HuH-7.5 (cell line): ENCODE data around the gene KLK11.

ENCODE experiments used
- DNase-seq: peaks from one replicate; pipeline ENCODE4 v3.0.0; 2011; ENCODE audit warnings: low spot score

The KLK11 gene, protein sequence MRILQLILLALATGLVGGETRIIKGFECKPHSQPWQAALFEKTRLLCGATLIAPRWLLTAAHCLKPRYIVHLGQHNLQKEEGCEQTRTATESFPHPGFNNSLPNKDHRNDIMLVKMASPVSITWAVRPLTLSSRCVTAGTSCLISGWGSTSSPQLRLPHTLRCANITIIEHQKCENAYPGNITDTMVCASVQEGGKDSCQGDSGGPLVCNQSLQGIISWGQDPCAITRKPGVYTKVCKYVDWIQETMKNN

GRCh38 chr19:51026554-51026831, at the start of gene KLK11:
KLK11 (minus strand) TSS chr19:51026616; CDS start chr19:51025631, 985 bp downstream.
- no peak for DNase-seq

GRCh38 chr19:51075998-51076397, 49.6 kb upstream of the KLK11 start:
- no peak for DNase-seq

DNA sequence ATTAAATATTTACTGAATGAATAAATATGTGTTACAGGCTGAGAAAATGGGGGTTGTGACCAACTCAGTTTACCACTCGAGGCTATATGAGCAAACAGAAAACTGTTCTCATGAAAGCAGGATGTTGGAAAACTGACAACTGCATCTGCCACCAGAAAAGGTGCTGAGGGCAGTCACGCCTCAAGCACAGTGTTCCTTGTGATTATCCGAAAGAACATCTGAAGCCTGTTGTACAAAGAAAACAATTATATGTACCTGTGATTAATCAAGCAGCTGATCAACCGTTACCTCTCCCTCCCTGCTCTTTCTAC, 44.6 kb upstream of the KLK11 start:
- DNase-seq, result no peak

GRCh38 chr19:51070334-51071094, 44.1 kb upstream of the KLK11 start:
- no peak for DNase-seq

GRCh38 chr19:51066393-51067186, 40.2 kb upstream of the KLK11 start:
- no peak for DNase-seq

DNA sequence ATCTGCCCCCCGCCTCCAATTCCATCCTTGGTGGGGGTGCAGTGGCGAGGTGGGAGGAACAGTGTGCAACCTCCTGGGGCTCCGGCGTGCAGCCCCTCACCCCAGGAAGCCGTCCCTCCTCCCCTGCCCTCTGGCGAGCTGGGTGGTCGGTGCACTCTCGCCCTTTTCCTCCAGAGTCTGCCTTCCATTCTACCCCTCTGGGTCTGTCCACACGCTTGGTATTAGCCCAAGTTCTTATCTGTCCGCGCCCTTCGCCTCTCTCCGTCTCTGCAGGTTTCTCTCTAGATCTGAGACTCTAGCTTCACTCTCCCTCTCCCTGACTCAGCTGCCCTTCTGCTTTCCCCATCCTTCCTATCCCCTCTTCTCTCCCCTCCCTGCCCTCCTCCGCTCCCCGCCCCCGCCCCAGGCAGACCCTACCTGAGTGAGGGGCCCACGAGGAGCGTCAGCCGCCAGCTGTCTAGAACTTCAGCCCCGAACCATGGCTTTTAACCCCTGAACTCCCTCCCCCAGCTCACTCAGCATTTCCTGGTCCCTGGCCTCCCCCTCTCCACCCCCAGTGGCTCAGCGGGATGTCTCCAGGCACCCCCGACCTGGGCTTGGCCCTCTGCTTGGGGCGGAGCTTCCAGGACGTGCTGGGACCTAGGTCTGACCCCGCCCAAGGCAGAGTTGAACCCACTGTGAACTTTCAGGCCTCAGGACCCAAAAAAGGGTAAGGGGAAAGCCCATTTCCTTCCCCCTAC, 39.0 kb upstream of the KLK11 start:
- DNase-seq, result no peak

GRCh38 chr19:51064534-51065220, 38.3 kb upstream of the KLK11 start, which contains the start of gene KLK13:
KLK13 (minus strand) TSS chr19:51065092; CDS start chr19:51065067, 25 bp downstream.
- no peak for DNase-seq

DNA sequence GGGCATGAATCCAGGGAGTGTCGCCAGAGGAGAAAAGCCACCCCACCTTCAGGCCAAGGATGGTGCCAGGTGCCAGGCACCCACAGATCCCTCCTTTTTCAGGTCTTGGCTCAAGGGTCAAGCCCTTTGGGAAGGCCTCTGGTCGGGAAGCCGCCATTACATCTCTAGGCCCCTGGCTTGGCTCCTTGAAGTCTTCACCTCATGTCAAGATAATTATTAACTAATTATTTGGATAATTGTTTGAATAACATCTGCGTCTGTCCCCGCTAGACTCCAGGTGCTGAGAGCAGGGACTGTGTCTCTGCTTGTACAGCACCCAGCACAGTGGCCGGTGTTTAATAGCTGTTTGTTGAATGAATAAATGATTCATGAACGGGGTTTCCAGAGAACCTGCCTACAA, 37.2 kb upstream of the KLK11 start:
- no peak for DNase-seq

DNA sequence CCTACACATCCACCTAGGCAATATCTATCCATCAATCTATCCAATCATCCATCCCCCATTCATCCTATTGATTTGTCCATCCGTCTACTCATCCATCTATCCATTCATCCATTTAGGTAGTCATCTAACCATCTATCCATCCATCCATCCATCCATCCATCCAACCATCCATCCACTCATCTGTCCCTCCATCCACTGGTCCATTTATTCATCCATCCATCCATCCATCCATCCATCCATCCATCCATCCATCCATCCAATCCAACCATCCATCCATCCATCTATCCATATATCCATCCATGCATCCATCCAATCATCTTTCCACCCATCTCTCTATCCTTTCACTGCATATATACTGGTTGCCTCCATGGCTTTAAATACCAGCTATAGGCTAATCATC, 34.6 kb upstream of the KLK11 start:
- no peak for DNase-seq

- DNase-seq, result no peak
These were observed 33.9 kb upstream of the KLK11 start for GRCh38 chr19:51060336-51060735.

GRCh38 chr19:51059715-51060114, 33.3 kb upstream of the KLK11 start:
- DNase-seq, result no peak

GRCh38 chr19:51055866-51056265, 29.4 kb upstream of the KLK11 start:
- DNase-seq, result no peak

DNA sequence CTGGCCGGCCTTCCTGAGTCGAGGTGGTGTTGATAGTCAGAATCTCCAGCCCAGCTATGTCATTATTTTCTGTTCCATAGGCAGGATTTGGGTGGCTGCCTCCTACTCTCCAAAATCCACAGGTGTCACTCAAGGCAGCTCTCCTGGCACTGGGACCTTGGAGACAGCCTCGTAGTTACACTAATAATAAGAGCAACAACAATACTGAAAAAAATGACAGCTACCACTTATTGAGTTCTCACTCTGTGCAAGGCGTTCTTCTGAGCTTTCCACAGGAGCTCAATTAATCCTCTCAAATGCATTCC, 20.6 kb upstream of the KLK11 start:
- no peak for DNase-seq

GRCh38 chr19:51044327-51044726, 17.9 kb upstream of the KLK11 start:
- no peak for DNase-seq

DNA sequence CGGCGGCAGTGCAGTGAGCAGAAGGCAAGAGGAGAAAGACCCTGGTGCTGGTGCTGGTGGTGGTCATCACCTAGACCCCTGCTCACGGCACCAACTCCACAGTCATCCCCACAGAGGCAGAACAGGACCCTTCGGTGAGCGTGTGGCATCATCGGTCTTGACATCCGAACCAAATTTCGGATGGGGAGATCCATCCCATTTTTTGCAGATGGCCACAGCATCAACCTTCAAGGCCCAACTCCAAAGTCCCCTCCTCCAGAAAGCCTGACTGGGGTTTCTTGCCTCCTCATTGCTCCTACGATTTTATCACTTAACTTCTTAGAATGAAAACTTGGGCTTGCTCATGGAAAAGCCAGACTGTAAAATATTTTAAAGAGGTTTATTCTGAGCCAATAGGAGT, 17.1 kb upstream of the KLK11 start:
- DNase-seq, result no peak

GRCh38 chr19:51040151-51040550, 13.7 kb upstream of the KLK11 start:
- no peak for DNase-seq

- no peak for DNase-seq
These were observed 10.1 kb upstream of the KLK11 start for GRCh38 chr19:51036519-51036918.

- DNase-seq, result no peak
These were observed 8.3 kb upstream of the KLK11 start, which contains the start of gene KLK12 for GRCh38 chr19:51034704-51035103. KLK12 (minus strand) TSS chr19:51035002; CDS start chr19:51034621, 381 bp downstream.

DNA sequence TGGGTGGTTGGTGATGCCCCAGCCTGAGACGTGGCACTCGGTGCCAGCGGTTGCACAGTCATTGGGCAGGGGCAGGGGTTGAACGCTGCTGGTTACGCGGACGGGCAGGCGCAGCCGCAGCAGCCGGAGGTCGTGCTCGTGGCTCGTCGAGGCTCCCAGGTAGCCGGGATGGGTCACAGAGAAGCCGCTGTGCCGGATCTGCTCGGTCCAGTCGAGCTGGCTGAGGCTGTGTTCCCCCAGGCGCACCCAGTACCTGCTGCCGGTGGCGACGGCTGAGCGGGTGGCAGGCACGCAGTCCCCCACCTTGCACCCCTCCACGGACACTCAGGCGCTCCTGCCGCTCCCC, 5.4 kb upstream of the KLK11 start:
- no peak for DNase-seq

- DNase-seq, result no peak
These were observed 4.9 kb upstream of the KLK11 start for GRCh38 chr19:51031220-51031879.

- no peak for DNase-seq
These were observed 4.2 kb upstream of the KLK11 start for GRCh38 chr19:51030631-51031030.

GRCh38 chr19:51029718-51030117, 3.3 kb upstream of the KLK11 start:
- no peak for DNase-seq
